Measurements from ENCODE around the gene KRT15.

- no peak for TF ChIP-seq CTCF (IDR thresholded peaks at IDR 0.05; ENCODE audit: insufficient read depth, low read depth, low read length)
- TF ChIP-seq EZH2 (IDR thresholded peaks at IDR 0.05; ENCODE audit: insufficient read depth, low read length) = no peak
Measured at GRCh38 chr17:41537614-41537954, 18.9 kb upstream of the KRT15 start.

All from astrocyte (in vitro differentiated cells and primary cell).